GM19455 (cell line): ENCODE data around the gene ETV6.
A peak's percentile ranks its signal among the peaks of the same experiment; 100 is the strongest.

Source experiments
- ATAC-seq: cut with Tn5 transposase; IDR thresholded peaks from one replicate; pipeline ENCODE4 v1.9.1; 2021; ENCODE audit not compliant: unreplicated experiment

ETV6 gene

DNA sequence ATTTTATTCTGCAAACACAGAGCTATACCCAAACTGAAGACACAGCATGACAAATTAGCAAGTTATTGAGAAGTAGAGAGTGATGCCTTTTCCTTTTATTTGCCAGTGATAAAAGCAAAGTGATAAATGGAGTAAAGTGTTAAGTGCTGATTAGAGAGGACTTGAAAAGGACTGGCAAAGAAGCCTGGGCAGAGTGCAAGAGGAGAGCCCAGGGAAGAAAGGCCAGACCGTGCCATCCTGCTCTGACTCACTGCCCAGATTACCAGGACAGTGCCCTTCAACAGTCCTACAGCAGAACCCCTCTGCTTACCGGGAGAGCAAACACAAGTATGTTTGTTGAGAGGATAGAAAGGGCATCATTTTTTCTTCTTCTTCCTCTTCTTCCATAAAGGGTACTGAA, 106.5 kb downstream of the ETV6 start:
- ATAC-seq, result no peak

DNA sequence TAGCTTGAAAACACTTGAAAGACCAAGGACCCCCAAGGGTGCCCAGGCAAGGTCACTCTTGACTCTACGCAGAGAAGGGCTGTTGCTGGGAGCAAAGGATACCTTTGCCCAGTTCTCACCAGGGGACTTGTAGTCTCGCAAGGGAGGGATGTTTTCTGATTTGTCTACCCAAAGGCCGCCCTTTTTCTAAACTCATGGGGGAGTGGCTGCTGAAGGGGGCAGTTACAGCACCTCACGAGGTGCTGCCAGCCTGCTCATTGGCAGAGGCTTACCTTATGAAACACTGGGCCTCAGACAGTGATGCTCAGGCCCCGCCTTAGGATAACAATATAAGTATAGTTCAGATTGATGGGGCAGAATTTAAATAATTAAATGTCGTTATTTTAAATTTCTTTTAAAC, 107.0 kb downstream of the ETV6 start:
- ATAC-seq, result no peak

DNA sequence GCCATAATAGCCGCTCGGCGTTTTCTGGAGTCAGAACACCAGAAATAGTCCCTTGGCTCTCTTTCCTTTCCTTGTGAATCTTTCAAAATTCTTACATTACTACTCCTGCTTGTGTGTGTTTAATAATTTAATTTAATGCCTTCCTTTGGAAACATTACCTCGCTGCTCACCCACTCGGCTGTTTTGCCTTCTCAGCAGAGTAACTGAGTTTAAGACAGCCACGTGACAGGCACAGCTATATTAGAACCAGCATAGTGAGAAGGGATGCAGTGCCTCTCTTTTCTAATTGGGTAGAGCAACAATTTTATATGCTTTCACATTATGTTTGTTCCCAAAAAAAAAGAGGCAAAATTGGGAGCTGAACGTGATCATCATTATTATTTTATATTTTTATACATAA, 107.6 kb downstream of the ETV6 start:
- no peak for ATAC-seq

DNA sequence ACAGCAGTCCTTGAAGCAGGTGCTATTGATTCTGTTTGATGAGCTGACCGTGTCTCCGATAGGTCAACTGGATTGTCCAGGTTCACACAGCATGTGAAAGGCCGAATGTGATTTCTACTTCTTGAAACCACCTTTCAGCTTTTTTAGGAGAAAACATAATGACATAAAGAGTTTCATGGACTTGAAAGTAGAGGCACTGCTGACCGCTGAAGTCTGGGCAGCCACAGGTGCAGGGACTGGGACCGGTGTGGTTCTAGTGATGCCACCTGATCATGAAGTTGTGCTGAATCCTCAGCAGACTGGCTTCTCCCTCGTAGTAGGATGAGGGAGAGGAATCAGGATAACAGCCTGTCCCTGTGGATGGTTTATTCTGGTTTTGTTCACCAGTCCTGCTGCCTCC, 108.1 kb downstream of the ETV6 start:
- ATAC-seq, result no peak

DNA sequence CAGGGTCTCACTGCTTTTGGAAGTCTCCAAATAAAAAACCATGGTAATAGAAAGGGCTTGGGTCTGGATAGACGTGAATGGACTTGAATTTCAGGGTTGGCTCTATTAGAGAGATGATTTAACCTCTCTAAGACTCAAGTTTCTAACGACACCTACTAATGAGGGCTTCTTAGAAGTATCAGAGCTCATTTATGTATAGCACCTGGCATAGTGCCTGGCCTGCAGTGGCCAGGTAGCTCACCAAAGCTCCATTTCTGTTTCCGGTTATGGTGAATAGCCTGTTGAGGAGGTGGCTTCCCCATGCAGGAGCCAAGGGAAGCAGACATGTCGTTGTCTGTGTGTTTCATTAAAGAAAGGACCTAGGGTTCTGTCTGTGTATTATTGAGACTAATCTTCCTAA, 108.6 kb downstream of the ETV6 start:
- no peak for ATAC-seq

DNA sequence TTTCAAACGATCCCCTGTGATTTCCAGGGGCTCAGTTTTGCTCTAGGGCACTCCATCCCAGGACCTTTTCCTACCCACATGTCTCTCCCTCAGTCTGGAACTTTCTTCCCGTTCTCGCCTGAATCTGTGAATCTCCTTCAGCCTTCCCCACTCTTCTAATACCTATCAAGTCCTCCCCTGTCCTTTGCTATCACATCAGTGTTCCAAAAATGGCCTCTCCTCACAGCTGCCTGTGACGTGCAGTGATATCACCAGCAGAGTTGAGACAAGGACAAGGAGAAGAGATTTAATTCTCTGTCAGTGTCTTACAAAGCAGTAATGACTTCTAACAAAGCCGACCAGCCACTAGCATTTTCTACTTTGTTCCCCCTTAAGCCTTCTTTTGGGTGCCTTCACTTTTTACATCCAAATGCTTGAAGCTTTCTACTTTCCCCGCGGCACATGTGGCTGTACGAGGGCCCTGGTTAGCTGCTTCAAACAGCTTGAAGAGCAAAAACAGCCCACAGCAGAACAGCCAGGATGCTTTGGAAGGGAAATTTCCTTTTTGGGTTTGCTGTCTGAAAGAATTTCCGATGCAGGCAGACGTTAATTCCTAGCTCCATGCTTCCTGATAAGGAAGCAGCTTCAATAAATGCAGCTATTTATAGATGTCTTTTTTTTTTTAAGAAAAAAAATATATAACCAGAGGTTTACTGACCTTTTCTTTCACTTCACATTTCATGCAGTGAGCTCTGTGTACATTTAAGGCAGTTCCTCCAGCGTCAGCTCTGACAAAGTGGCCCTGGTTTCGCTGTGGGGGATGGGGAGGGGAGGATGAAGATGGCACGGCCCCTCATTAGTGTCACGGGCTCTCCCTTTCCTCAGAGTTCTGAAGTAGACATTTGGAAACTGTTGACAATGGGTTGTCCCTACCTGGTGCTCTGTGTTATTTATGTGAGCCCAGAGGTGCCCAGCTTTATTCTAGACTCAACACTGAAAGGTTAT, 109.3 kb downstream of the ETV6 start:
- ATAC-seq, result peak; percentile 46

DNA sequence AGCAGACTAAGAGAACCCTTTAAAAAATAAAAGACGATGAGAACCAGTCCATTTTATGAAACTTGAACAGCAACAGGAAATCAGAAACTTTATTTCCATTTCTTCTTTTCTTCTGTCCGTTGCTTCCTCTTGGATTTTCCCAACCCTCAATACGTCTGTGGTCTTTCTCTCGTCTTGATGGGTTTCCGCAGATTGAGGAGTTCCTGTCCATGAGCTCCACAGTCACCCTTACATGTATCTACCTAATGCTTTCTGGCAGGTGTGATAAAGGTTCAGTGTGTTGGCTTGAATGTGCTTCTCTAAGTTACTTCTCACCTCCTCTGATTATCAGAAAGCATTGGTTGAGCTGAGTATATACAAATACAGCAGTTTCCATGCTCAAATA, 110.0 kb downstream of the ETV6 start:
- no peak for ATAC-seq

DNA sequence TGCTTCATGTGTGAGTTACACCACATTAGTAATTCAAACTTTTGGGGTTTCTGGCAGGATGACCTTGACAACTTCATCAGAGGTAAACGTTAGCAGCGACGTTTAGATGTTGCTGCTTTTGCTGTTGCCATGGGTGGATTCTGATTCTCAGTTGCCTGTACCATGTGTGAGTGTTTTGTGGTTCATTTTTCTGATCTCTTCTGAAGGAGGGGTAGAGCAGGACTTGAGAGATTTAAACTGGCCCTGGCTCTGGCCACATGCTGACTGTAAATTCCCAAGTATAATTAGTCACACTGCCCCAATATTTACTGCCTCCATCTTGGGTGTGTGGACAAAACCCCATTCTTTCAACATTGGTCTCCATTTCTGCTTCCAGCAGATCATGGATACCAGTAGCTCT, 110.4 kb downstream of the ETV6 start:
- no peak for ATAC-seq

DNA sequence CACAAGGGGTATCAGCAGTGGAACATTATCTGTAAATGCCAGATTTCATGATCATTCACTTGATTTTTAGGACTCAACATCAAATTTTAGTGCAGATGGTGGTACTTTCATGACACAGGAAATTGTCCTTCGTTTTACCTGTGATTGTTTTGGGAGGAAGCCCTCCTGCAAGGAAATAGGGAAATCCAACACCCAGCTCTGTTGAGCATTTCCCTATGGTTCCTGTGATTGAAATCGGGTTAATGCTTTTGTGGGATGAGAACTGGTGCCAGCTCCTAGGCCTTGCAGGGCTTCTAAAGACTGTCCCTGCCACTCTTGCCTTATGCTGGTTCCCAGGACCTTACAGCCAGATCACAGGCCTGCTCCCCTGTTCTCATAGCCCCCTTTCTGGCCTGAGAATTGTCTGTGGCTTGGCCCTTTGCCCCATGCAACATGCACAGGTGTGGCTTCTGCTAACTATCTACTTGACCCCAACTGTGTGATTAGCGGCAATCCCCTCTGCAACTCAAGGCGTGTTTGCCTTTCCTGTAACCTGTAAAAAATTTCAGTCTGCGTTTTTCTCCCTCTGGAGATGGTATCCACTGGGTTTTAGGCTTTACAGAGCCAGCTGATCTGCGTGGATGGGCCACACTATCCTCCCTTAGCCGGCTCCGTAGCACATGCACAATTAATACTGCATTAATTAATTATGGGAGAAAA, 112.5 kb downstream of the ETV6 start:
- ATAC-seq, result peak; percentile 51

DNA sequence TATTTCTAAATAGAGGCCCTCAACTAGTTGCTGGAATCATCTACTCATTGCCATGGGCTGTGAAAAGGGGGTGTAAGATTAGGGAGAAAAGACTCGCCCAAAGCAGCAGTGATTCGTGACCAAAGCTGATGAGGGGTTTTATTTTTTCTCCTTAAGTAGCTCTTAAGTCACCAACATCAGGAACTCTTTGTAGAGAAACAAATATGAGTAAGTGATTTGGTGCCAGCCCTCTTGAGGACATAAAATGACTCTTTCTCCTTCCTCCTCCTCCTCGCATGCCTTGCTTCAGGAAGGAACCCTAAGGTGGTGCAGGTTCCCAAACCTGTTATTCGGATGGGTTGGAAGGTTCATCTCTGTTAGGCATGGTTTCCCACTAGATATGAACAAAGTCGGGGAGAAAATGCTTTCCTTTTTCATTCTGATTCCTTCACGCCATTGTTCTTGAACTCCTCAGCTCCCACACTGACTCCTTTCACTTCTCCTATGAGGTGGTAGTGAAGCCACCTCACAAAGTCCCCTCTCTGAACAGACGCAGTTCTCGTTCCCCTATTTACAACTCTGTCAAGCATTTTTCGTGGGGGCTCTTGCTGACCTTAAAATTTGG, 113.4 kb downstream of the ETV6 start:
- ATAC-seq, result peak; percentile 26

DNA sequence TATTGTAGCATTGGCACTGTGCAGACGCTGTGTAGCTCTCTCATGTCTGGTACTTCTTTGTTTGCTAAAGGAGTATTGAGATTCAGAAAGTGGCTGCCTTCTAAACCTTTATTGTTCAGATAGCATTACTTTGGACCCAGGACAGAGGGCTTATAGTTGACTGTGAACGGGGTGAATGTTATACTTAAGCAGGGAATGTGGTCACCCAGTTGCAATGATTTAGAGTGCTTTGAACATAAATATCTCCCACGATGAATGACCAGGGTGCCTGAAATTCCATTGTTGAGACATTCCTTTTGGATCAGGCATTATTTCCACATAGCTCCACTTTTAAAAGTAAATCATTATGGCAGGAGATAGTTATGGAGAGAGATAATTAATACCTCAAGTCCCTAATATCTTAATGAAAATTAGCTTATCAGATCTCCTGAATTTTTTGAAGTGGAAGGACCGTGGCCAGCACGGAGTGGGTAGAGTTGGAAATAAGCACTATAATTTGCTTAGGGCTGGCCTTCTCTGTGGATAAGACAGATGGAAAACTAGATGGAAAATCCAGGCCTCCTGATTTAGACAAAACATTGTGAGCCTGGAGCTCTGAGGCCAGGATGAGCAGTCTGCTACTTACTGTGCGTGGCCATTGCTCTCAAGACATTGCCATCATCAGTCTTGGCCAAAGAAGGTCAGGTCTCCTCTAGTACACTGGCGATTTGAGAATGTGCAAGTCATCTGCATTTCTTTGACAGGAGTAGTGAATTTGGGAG, 114.5 kb downstream of the ETV6 start:
- no peak for ATAC-seq

DNA sequence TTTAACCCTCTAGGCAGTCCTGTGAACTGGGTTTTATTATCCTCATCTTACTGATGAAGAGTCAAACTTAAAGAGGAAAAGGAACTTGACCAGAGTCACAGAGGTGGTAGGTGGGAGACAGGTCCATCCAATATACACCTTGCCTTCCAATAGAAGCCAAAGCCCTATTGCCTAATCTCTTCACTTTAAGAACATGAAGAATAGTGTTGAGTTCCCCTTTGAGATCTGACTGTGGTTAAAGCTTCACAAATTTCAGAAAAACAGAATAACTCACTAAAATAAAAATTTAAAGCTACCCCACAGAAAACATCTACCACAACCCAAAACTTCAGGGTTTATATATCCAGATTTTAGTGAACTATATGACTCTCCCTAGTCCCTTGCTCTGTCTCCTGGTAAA, 115.4 kb downstream of the ETV6 start:
- ATAC-seq, result no peak

DNA sequence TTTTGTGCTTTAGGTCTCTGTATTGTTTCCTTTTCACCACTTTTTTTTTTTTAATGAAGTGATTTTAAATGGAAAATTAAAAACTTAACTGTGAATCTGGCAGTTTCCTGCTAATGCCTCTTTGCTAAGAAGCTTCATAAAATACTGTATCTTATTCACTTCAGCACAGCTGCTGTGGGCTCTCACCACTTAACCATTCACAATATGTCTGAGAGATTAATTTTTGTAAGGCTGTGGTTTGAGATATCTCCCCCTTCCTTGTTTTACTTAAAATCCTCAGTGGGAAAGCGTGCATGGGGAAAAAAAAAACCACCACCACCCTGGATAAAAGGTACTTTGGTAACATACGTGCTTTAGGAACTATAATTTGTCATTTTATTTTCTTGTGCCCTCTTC, 115.9 kb downstream of the ETV6 start:
- ATAC-seq, result no peak

DNA sequence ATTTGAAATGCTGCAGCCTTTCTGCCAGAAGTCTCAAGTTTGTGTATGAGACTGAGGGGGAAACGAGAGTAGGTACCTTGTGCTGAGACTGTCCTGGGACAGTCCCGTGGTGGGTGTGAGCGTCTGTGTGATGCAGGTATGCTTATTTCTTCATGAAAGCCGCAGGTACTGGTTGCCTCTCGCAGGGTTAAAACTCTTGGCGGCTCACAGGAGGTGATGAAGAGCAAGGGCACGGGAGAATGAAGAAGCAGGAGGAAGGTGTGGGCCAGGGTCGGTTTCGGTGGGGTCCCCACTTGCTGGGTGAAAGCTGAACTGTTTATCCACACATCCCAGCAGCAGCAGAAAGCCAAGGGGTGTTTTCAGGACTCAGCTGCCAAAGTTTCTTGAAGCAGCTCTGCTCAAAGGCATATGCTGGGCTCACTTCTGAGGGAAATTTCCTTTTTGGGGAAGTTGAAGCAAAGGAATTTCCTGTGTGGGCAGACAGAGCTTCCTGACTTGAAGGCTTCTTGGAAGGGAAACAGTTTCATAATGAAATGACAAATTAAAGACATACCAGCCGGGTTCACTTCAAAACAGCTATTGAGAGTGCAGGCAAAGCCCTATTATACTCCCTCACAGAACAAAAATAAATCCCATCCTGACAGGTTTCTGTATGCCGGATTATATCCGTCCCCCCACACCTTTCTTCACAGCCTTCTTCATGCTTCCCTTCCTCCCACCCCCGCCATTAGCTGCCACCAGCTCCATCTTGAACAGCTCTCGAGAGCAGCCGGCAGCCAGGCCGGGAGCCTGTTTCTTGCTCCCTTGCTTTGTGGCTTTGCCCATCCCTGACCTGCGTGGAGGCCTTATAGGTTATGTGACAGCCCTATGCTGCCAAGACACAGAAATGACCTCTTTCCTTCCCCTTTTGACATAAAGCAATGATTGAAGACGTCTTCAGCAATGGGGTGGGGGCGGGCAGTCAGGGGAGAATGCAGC, 116.6 kb downstream of the ETV6 start:
- peak; percentile 68 for ATAC-seq

DNA sequence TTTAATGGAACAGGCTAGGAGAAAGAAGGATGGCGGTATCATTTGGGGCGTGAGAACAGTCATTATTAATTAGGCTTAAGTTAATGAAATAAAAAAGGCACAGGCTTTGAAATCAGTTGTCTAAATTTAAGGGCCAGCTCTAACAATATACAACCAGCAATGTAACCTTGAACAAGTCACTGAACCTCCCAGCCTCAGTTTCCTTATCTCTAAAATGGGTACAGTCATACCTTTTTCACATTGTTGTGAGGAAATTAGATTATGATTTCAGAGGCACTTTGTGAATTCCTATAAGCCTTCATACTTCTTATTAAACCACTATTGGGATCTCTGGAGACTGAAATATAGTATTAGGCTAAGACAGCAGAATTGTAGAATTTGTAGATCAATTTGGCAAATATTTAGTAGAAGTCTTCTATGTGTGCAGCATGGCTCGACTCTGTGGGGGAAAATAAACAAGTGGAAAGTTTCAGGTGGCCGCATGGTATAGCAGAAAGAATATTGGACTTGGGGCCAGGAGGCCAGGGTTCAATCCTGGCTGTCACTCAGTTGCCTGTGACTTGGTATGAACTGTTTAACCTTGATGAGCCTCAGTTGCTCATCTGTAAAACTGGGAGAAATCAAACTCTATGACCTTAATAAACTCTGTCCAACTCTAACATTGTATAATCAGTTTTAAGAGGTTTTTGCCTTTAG, 117.7 kb downstream of the ETV6 start:
- no peak for ATAC-seq

DNA sequence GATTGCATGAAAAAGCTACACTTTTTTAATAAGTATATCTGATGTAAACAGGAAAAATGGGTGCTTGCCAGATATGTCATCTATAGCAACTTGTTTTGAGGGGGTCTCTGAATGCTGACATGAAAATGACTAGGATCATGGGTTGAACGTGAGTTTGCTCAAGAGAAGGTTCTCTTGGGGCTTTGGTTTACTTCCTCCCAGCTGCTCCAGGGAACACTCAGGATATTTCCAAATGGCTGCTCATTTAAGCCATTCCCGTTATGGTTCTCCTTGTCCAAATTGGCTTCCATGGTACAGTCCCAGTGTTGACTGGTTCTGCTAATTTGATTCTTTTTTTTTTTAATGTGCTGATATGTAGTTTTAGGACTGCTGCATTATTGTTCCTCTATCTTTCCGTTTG, 118.3 kb downstream of the ETV6 start:
- no peak for ATAC-seq

DNA sequence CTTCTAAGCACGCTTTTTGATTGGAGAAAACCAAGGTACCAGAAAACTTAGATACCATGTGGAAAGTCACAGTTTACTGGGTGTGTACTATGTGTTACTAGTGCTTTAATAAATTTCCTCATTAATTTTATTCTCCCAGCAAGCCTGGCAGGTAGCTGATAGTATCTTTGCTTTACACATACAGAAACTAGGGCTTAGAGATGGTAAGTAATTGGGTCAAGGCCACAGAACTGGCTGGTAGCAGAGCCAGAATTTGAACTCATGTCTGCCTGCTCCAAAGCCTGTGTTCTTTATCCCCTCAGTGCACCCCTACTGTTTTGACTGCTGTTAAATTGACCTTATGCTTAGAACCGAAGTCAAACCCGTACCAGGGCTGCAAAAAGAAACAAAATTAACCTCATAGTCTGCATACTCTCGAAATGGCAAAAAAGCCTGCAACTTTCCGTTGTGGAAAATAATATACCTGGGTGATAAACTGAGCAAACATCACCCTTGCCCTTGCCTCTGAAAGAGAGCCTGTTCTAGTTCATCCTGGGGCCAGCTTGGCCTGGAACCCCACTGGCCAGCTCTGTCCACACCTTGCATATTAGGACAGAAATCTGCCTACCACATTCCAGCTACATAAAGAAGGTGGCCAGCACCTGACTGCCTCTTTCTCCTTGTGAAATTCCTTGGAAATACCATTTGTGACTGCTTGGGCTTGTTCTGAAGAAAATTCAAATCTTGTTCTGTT, 118.9 kb downstream of the ETV6 start:
- ATAC-seq, result no peak

DNA sequence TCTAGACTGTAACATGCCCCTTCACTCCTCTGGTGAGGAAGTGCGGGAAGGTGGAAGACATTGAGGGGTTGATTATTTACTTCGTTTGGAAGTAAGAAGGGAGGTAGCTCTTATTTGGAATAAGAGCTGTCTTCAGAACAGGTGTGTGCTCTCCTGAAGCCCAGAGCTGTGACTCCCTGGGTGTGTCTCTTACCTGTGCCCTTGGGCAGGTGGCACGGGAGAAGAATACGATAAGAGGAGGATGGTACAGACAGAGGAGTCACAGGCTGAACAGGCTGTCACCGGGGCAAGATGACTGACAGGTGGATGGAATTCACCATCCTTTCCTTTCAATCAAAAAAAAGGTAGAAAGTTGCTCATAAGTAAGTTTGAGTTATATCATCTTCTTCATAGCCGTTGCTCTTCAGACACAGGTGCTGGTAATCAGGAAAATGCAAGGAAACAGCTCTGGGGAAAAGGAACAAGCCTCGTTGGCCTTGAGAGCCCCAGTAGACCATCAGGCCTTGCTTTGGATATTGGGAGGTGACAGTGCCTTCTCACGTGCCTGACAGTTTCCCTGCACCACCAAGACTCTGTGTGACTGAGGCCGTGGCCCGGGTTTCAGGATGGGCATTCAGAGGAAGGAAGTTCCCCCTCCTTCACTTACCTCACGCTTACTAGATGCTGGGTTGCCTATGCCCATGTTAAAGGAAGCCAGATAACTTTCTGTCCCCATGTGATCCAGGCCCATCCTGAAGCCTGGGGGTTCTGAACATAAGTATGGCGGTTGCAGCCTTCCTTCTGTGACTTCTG, 120.4 kb downstream of the ETV6 start:
- ATAC-seq, result no peak
